ENCODE results near the gene PCDHGA2. TPM values are rescaled to one million over a fixed set of nuclear protein-coding genes. Genes with fewer than 3 reads are reported as not detected.

PCDHGA2 gene
- total RNA-seq, 1 experiment from 2014 or later = 0.96 TPM

GRCh38 chr5:141351591-141351990 is 13.0 kb downstream of the PCDHGA2 start:
- peaks cover 2% of the 10 kb centered on the region for H3K4me1 Mint-ChIP-seq
- peaks cover 8% of the 10 kb centered on the region for H3K27me3 Mint-ChIP-seq (ENCODE audit: low read depth)
- peaks cover 55% of the 10 kb centered on the region for H3K9me3 Mint-ChIP-seq
- ATAC-seq (no peak), DNase-seq (ENCODE audit: low spot score) (no peak)
- ChIA-PET CTCF (interaction anchor here (0.8 to 3.7 kb wide), 6 partner anchors 8 to 206 kb away, joined by 3 to 27 read pairs (median 12); partner anchors contain the start of genes PCDHB14, PCDHB15, PCDHGA10 and PCDHGB2), POLR2A (no interaction called here)
- no peak overlapping the region for H3K4me3 Mint-ChIP-seq
- TF ChIP-seq ZNF263 (CRISPR knock-in tag; IDR thresholded peaks at IDR 0.05; ENCODE audit: low read depth) (no peak), GTF2I (CRISPR knock-in tag; conservative IDR thresholded peaks at IDR 0.05) (no peak), FOXJ3 (CRISPR knock-in tag; IDR thresholded peaks at IDR 0.05; ENCODE audit: borderline replicate concordance) (no peak), ZNF317 (CRISPR knock-in tag; IDR thresholded peaks at IDR 0.05; ENCODE audit: borderline replicate concordance, low read depth) (no peak), EMX1 (CRISPR knock-in tag; IDR thresholded peaks at IDR 0.05) (no peak), CREM (CRISPR knock-in tag; IDR thresholded peaks at IDR 0.05) (no peak), ZNF532 (CRISPR knock-in tag; IDR thresholded peaks at IDR 0.05; ENCODE audit: borderline replicate concordance) (no peak), GRHL2 (CRISPR knock-in tag; IDR thresholded peaks at IDR 0.05; ENCODE audit: insufficient replicate concordance, severe bottlenecking) (no peak), IRF1 (CRISPR knock-in tag; IDR thresholded peaks at IDR 0.05) (no peak), ZNF281 (CRISPR knock-in tag; IDR thresholded peaks at IDR 0.05) (no peak), TEAD1 (CRISPR knock-in tag; IDR thresholded peaks at IDR 0.05) (no peak), TP53 (CRISPR knock-in tag; IDR thresholded peaks at IDR 0.05) (no peak), ZNF219 (CRISPR knock-in tag; IDR thresholded peaks at IDR 0.05; ENCODE audit: borderline replicate concordance) (no peak)
- TF ChIP-seq, protein P1, sequence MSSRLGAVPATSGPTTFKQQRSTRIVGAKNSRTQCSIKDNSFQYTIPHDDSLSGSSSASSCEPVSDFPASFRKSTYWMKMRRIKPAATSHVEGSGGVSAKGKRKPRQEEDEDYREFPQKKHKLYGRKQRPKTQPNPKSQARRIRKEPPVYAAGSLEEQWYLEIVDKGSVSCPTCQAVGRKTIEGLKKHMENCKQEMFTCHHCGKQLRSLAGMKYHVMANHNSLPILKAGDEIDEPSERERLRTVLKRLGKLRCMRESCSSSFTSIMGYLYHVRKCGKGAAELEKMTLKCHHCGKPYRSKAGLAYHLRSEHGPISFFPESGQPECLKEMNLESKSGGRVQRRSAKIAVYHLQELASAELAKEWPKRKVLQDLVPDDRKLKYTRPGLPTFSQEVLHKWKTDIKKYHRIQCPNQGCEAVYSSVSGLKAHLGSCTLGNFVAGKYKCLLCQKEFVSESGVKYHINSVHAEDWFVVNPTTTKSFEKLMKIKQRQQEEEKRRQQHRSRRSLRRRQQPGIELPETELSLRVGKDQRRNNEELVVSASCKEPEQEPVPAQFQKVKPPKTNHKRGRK (CRISPR knock-in tag; IDR thresholded peaks at IDR 0.05; ENCODE audit: borderline replicate concordance) = no peak
- TF ChIP-seq, protein P2, sequence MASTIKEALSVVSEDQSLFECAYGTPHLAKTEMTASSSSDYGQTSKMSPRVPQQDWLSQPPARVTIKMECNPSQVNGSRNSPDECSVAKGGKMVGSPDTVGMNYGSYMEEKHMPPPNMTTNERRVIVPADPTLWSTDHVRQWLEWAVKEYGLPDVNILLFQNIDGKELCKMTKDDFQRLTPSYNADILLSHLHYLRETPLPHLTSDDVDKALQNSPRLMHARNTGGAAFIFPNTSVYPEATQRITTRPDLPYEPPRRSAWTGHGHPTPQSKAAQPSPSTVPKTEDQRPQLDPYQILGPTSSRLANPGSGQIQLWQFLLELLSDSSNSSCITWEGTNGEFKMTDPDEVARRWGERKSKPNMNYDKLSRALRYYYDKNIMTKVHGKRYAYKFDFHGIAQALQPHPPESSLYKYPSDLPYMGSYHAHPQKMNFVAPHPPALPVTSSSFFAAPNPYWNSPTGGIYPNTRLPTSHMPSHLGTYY (CRISPR knock-in tag; IDR thresholded peaks at IDR 0.05) = no peak
- TF ChIP-seq, protein P3, sequence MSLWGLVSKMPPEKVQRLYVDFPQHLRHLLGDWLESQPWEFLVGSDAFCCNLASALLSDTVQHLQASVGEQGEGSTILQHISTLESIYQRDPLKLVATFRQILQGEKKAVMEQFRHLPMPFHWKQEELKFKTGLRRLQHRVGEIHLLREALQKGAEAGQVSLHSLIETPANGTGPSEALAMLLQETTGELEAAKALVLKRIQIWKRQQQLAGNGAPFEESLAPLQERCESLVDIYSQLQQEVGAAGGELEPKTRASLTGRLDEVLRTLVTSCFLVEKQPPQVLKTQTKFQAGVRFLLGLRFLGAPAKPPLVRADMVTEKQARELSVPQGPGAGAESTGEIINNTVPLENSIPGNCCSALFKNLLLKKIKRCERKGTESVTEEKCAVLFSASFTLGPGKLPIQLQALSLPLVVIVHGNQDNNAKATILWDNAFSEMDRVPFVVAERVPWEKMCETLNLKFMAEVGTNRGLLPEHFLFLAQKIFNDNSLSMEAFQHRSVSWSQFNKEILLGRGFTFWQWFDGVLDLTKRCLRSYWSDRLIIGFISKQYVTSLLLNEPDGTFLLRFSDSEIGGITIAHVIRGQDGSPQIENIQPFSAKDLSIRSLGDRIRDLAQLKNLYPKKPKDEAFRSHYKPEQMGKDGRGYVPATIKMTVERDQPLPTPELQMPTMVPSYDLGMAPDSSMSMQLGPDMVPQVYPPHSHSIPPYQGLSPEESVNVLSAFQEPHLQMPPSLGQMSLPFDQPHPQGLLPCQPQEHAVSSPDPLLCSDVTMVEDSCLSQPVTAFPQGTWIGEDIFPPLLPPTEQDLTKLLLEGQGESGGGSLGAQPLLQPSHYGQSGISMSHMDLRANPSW (CRISPR knock-in tag; conservative IDR thresholded peaks at IDR 0.05; ENCODE audit: low read depth) = no peak
- H3K27ac Mint-ChIP-seq = no peak overlapping the region
- H3K36me3 Mint-ChIP-seq = peaks cover 56% of the 10 kb centered on the region

All from WTC11 (cell line).